ENCODE measurements around the gene TMCO2. TPM values are rescaled to one million over a fixed set of nuclear protein-coding genes. Genes with fewer than 3 reads are reported as not detected.

The TMCO2 gene
- total RNA-seq, 3 donors from 2014 or later: not detected

DNA sequence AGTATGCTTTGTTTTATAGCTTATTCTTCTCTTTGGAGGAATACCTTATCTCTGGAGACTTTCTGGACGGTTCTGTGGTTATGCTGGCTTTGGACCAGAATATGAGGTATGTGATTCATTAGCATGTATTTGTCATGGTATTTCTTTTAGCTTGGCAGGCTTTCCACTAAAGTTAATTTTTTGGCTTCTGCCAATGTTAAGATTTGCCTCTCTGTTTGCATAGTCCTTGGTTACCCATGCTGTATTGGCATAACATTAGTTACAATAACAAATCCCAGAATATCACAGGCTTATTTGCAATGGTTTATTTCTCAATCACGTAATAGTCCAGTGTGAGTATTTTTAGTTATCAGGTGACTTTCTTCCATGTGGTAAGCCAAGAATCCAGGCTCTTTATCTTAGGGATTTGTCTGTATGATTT lies 20.0 kb downstream of the TMCO2 start:
- H3K9me3 Mint-ChIP-seq: no peaks in the 10 kb centered on the region
- no peak for DNase-seq
- no peaks in the 10 kb centered on the region for H3K27me3 Mint-ChIP-seq (ENCODE audit: low read depth)
- no peak for ATAC-seq
- peaks cover 39% of the 10 kb centered on the region for H3K36me3 Mint-ChIP-seq (ENCODE audit: insufficient read depth)
- H3K4me1 Mint-ChIP-seq (ENCODE audit: low read depth): peaks cover 33% of the 10 kb centered on the region
- no peak overlapping the region for H3K4me3 Mint-ChIP-seq

DNA sequence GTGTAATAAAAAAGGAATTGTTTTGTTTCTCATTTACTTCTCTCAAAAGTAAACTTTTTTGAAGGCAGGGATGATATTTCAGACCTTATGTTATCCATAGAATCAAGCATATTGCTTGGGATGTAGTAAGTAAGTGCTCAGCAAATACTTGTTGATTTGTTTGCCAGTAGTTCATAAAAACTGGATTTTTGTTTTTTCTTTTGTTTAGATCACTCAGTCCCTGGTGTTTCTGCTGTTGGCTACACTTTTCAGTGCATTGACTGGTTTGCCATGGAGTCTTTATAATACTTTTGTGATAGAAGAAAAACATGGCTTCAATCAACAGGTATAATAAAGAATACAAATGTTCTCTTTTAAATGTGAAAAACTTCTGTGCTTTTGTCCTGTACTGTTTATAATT lies 20.5 kb downstream of the TMCO2 start:
- no peaks in the 10 kb centered on the region for H3K27me3 Mint-ChIP-seq (ENCODE audit: low read depth)
- ATAC-seq (no peak), DNase-seq (no peak)
- H3K4me1 Mint-ChIP-seq (ENCODE audit: low read depth): peaks cover 29% of the 10 kb centered on the region
- no peaks in the 10 kb centered on the region for H3K9me3 Mint-ChIP-seq
- H3K4me3 Mint-ChIP-seq: no peak overlapping the region
- peaks cover 39% of the 10 kb centered on the region for H3K36me3 Mint-ChIP-seq (ENCODE audit: insufficient read depth)

- no peaks in the 10 kb centered on the region for H3K27me3 Mint-ChIP-seq (ENCODE audit: low read depth)
- H3K4me3 Mint-ChIP-seq: peak overlapping the region; percentile 6
- no peaks in the 10 kb centered on the region for H3K9me3 Mint-ChIP-seq
- peaks cover 16% of the 10 kb centered on the region for H3K4me1 Mint-ChIP-seq (ENCODE audit: low read depth)
- DNase-seq (no peak), ATAC-seq (peak; percentile 84 to 92)
- peaks cover 45% of the 10 kb centered on the region for H3K36me3 Mint-ChIP-seq (ENCODE audit: insufficient read depth)
Observed at GRCh38 chr1:40270152-40270834, 22.6 kb downstream of the TMCO2 start.

DNA sequence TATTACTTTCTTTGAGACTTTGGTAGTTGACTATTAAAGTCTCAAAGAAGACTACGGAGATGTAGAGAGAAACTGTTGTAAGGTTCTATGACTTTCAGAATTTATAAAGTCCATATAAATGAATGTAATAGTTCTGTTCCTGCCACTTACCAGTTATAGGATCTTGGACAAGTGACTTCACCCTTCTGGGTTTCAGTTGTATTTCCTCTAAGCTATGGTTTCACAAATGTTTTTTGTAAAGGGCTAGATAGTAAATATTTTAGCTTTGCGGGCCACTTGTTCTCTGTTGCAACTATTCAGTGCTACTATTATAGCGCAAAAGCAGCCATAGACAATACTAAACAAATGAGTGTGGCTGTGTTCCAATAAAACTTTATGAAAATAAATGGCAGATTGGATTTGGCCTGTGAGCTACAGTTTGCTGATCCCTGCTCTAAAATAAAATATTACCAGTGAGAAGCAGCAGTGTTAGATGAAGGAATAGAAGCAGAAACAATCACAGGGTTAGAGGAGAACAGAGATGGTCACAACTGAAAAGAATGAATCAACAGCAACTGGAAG lies 25.0 kb downstream of the TMCO2 start:
- Mint-ChIP-seq H3K36me3 (ENCODE audit: insufficient read depth) (peaks cover 47% of the 10 kb centered on the region), H3K4me1 (ENCODE audit: low read depth) (peaks cover 14% of the 10 kb centered on the region), H3K27me3 (ENCODE audit: low read depth) (no peaks in the 10 kb centered on the region), H3K9me3 (no peaks in the 10 kb centered on the region), H3K4me3 (no peak overlapping the region)
- ATAC-seq: no peak
- no peak for DNase-seq

DNA sequence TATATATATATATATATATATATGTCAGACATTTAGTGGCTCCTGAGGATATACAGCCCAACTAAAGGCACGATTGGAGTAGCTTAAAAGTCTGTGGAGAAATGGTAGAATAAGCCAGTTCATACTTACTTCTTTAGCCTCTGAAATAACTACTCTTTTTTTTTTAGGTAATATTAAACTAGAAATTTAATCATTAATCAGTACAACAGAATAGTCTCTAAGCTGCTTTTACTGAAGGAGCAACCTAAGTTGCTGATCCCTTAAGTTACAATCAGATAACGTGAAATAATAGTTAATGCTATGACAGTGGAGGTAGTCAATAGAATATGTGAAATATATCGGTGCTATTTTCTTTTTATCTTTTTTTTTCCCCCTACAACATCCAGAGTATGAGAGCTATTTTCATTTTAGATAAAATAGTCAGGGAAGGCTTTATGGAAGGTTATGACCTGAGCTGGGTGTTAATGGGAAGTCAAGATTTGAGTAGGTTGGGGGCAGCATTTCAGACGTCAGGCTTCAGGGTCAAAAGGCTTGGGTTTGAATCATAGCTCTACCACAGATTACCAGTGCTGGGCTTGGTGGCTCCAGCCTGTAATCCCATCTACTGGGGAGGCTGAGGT lies 25.9 kb downstream of the TMCO2 start:
- ATAC-seq (no peak), DNase-seq (no peak)
- H3K4me1 Mint-ChIP-seq (ENCODE audit: low read depth): peaks cover 14% of the 10 kb centered on the region
- H3K9me3 Mint-ChIP-seq: no peaks in the 10 kb centered on the region
- H3K4me3 Mint-ChIP-seq: no peak overlapping the region
- no peaks in the 10 kb centered on the region for H3K27me3 Mint-ChIP-seq (ENCODE audit: low read depth)
- H3K36me3 Mint-ChIP-seq (ENCODE audit: insufficient read depth): peaks cover 43% of the 10 kb centered on the region

GRCh38 chr1:40274331-40274730 lies 26.6 kb downstream of the TMCO2 start:
- Mint-ChIP-seq H3K4me3 (no peak overlapping the region), H3K27me3 (ENCODE audit: low read depth) (no peaks in the 10 kb centered on the region), H3K9me3 (no peaks in the 10 kb centered on the region), H3K36me3 (ENCODE audit: insufficient read depth) (peaks cover 45% of the 10 kb centered on the region), H3K4me1 (ENCODE audit: low read depth) (peaks cover 14% of the 10 kb centered on the region)
- DNase-seq: no peak
- no peak for ATAC-seq

GRCh38 chr1:40276122-40276521 lies 28.4 kb downstream of the TMCO2 start:
- no peaks in the 10 kb centered on the region for H3K27me3 Mint-ChIP-seq (ENCODE audit: low read depth)
- DNase-seq: no peak
- peaks cover 38% of the 10 kb centered on the region for H3K36me3 Mint-ChIP-seq (ENCODE audit: insufficient read depth)
- peaks cover 1% of the 10 kb centered on the region for H3K4me1 Mint-ChIP-seq (ENCODE audit: low read depth)
- H3K4me3 Mint-ChIP-seq: no peak overlapping the region
- no peak for ATAC-seq
- no peaks in the 10 kb centered on the region for H3K9me3 Mint-ChIP-seq

GRCh38 chr1:40281853-40282252 lies 34.1 kb downstream of the TMCO2 start:
- H3K9me3 Mint-ChIP-seq: no peaks in the 10 kb centered on the region
- H3K36me3 Mint-ChIP-seq (ENCODE audit: insufficient read depth): peaks cover 14% of the 10 kb centered on the region
- H3K4me1 Mint-ChIP-seq (ENCODE audit: low read depth): peaks cover 3% of the 10 kb centered on the region
- H3K27me3 Mint-ChIP-seq (ENCODE audit: low read depth): no peaks in the 10 kb centered on the region
- DNase-seq: no peak
- ATAC-seq: no peak
- no peak overlapping the region for H3K4me3 Mint-ChIP-seq

- Mint-ChIP-seq H3K9me3 (no peaks in the 10 kb centered on the region), H3K4me3 (no peak overlapping the region), H3K36me3 (ENCODE audit: insufficient read depth) (peaks cover 31% of the 10 kb centered on the region), H3K27me3 (ENCODE audit: low read depth) (no peaks in the 10 kb centered on the region), H3K4me1 (ENCODE audit: low read depth) (no peaks in the 10 kb centered on the region)
- ATAC-seq: no peak
- DNase-seq: no peak
Observed at GRCh38 chr1:40291293-40291692, 43.6 kb downstream of the TMCO2 start.

GRCh38 chr1:40299366-40300248 lies 51.9 kb downstream of the TMCO2 start:
- Mint-ChIP-seq H3K4me3 (no peak overlapping the region), H3K36me3 (ENCODE audit: insufficient read depth) (no peaks in the 10 kb centered on the region)

DNA sequence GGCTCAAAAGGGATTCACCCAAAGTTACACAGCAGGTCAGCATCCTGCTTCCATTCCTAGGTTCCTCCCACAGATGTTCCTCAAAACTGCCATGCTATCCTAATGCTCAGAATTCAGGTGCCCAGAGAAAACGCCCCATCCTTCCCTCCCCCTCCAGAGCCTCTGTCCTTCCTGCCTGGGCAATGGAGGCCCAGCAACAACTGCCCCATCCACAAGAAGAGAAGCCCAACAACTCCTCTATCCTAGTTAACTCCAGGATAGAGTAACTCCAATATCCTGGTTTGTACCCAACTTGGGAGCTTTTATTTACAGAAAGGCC lies 52.5 kb downstream of the TMCO2 start:
- no peak for ATAC-seq
- no peaks in the 10 kb centered on the region for H3K4me1 Mint-ChIP-seq (ENCODE audit: low read depth)
- H3K36me3 Mint-ChIP-seq (ENCODE audit: insufficient read depth): no peaks in the 10 kb centered on the region

More at GRCh38 chr1:40299366-40300248, 51.9 kb downstream of the TMCO2 start:
- no peak for DNase-seq
- ATAC-seq: no peak
- no peaks in the 10 kb centered on the region for H3K9me3 Mint-ChIP-seq
- no peaks in the 10 kb centered on the region for H3K4me1 Mint-ChIP-seq (ENCODE audit: low read depth)
- H3K27me3 Mint-ChIP-seq (ENCODE audit: low read depth): no peaks in the 10 kb centered on the region

GRCh38 chr1:40300651-40301050 lies 52.9 kb downstream of the TMCO2 start:
- Mint-ChIP-seq H3K27me3 (ENCODE audit: low read depth) (no peaks in the 10 kb centered on the region), H3K36me3 (ENCODE audit: insufficient read depth) (no peaks in the 10 kb centered on the region), H3K4me3 (no peak overlapping the region), H3K4me1 (ENCODE audit: low read depth) (no peaks in the 10 kb centered on the region), H3K9me3 (no peaks in the 10 kb centered on the region)
- DNase-seq: no peak
- ATAC-seq: no peak

More for the DNA sequence above, 52.5 kb downstream of the TMCO2 start:
- Mint-ChIP-seq H3K9me3 (no peaks in the 10 kb centered on the region), H3K4me3 (no peak overlapping the region), H3K27me3 (ENCODE audit: low read depth) (no peaks in the 10 kb centered on the region)
- no peak for DNase-seq

DNA sequence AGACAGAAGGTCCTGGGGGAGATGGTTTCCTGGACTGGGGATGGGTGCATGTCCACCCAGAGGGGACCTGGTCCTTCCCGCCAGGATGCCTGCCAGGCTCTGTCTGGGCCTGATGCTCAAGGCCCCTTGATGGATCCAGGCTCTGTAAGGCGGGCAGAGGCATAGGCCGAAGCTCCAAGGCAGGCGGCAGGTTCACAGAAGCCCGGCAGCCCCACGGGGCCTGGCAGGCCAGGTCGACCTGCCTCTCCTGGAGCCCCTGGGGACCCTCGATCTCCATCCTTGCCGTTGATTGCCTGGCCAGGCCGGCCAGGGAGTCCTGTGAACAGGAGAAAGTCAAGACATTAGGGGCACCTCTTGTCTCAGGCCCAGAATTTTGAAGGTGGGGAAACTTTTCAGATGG lies 53.3 kb downstream of the TMCO2 start:
- Mint-ChIP-seq H3K9me3 (no peaks in the 10 kb centered on the region), H3K27me3 (ENCODE audit: low read depth) (no peaks in the 10 kb centered on the region), H3K4me3 (no peak overlapping the region), H3K36me3 (ENCODE audit: insufficient read depth) (no peaks in the 10 kb centered on the region), H3K4me1 (ENCODE audit: low read depth) (no peaks in the 10 kb centered on the region)
- no peak for ATAC-seq
- DNase-seq: no peak

All from activated T-cell treated with anti-CD3 and anti-CD28 coated beads, Interleukin-2, amount 50 U/mL, for 4 hours (primary cell).